HG03439 (cell line): ENCODE results near the gene GEMIN4.
A peak's percentile ranks its signal among the peaks of the same experiment; 100 is the strongest.
"Not testable (repeated sequence)": the region's sequence is repeated elsewhere in the genome, so short reads cannot be mapped to it uniquely, and the experiment has no call there.

Experiments
- ATAC-seq: cut with Tn5 transposase; IDR thresholded peaks from one replicate; pipeline ENCODE4 v1.9.1; 2021; ENCODE audit warnings: mild to moderate bottlenecking, moderate library complexity; ENCODE audit not compliant: unreplicated experiment

The GEMIN4 gene

GRCh38 chr17:781805-782731, 30.0 kb upstream of the GEMIN4 start, which contains the start of the genes GLOD4 and MRM3:
Gene GLOD4 (minus strand): TSS chr17:782280. CDS start chr17:782255, 25 bp downstream.
Gene MRM3 (plus strand): TSS chr17:782353. CDS start chr17:782379, 26 bp downstream.
- ATAC-seq = peak; percentile 82

- ATAC-seq = no peak
These were observed 26.0 kb upstream of the GEMIN4 start for GRCh38 chr17:778096-778495.

DNA sequence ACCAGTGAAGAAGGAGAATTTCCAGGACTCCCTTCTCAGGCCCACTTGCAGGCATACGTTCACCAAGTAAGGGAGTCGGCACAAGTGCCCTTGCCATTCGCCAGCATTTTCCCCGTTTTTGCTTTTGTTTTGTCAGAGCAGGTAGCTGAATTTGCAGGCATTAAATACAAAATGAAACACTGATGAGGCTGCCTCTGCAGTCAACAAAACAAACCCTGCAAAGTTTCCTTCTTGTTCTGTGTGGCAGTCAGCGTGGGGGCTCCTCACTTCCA, 22.2 kb upstream of the GEMIN4 start:
- ATAC-seq = no peak

- no peak for ATAC-seq
These were observed 21.6 kb upstream of the GEMIN4 start for GRCh38 chr17:773467-774312.

DNA sequence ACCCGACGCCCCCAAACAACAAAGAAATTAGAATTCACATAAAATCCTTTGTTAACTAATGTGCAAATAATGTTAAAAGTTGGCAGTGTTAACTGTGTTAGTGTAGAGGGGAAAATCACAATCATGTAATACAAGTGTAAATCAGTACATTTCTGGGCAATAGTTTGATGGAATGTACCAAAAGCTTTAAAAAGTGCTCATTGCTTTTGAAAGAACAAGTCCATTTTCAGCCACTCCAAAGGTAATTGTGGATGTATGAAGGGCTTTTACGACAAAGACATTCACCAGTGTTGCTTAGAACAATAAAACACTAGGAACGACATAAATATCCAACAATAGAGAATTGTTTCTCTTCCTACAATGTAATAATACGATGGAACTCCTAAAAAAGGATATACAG, 21.0 kb upstream of the GEMIN4 start:
- ATAC-seq = no peak

DNA sequence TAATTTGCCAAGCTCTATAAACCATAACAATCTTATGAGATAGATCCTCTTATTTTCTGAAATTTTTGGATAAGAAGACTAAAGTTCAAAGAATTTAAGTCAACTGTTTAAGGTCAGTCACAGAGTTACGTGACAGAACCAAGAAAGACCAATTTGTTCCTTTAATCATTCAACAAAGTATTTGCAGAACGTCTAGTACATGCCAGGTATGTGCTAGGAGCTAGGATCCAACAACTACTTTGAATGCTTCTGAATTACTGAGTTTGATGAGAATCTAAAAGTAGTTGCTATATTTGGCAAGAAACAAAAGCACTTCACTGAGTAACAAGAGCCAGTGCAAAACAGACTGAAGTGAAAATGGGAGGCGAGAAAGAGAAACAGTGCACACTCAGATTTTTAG, 15.0 kb upstream of the GEMIN4 start:
- no peak for ATAC-seq

- no peak for ATAC-seq
These were observed 8.3 kb upstream of the GEMIN4 start for GRCh38 chr17:760371-760770.

GRCh38 chr17:759964-760363, 7.9 kb upstream of the GEMIN4 start:
- ATAC-seq = no peak

- ATAC-seq = not testable (repeated sequence)
These were observed 4.0 kb upstream of the GEMIN4 start for GRCh38 chr17:756010-756567.

DNA sequence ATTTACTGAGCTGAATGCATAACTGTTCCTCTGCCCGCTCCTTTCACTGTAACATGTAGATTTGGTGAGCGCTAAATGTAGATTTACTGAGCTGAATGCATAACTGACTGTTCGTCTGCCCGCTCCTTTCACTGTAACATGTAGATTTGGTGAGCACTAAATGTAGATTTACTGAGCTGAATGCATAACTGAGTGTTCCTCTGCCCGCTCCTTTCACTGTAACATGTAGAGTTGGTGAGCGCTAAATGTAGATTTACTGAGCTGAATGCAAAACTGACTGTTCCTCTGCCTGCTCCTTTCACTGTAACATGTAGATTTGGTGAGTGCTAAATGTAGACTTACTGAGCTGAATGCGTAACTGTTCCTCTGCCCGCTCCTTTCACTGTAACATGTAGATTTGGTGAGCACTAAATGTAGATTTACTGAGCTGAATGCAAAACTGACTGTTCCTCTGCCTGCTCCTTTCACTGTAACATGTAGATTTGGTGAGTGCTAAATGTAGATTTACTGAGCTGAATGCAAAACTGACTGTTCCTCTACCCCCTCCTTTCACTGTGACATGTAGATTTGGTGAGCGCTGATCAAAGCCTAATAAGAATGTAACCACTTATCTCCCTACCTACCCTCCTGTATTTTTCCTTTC, 3.4 kb upstream of the GEMIN4 start:
- not testable (repeated sequence) for ATAC-seq

DNA sequence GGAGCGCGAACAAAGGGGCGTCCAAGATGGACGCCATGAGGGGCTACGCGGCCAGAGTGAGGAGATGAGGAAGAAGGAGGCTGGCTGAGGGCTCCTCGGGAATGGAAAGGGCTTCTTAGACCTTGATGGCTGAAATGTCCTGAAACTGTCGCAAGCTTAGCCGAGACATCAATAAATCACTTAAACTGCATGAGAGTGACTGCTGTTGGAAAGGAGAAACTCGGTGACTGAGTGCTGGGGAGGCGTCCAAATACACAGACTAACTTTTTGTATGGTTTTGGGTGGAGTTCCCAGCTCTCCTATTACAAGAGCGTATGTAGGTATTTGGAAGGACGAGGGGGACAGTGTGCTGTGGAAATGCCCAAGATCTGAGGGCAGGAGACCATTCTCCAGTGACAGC, 1.4 kb upstream of the GEMIN4 start:
- no peak for ATAC-seq

DNA sequence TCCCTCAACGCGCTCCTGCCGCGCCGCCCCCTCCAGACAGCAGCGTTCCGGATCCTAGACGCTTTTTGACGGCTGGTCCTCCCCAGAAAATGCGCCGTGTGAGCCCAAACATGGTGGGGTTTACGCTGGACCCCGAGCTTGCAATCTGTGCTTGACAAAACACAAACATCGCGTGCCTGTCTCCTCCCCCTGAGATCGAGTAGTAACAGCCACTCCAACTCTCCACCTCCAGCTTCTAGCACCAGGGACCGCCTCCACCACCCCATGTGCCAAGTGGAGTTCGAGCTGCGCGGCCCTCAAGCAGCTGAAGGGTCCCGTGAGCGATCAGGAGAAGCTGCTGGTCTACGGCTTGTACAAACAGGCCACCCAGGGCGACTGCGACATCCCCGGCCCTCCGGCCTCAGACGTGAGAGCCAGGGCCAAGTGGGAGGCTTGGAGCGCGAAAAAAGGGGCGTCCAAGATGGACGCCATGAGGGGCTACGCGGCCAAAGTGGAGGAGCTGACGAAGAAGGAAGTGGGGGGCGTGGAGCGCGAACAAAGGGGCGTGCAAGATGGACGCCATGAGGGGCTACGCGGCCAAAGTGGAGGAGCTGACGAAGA, 656 bp upstream of the GEMIN4 start:
- no peak for ATAC-seq

DNA sequence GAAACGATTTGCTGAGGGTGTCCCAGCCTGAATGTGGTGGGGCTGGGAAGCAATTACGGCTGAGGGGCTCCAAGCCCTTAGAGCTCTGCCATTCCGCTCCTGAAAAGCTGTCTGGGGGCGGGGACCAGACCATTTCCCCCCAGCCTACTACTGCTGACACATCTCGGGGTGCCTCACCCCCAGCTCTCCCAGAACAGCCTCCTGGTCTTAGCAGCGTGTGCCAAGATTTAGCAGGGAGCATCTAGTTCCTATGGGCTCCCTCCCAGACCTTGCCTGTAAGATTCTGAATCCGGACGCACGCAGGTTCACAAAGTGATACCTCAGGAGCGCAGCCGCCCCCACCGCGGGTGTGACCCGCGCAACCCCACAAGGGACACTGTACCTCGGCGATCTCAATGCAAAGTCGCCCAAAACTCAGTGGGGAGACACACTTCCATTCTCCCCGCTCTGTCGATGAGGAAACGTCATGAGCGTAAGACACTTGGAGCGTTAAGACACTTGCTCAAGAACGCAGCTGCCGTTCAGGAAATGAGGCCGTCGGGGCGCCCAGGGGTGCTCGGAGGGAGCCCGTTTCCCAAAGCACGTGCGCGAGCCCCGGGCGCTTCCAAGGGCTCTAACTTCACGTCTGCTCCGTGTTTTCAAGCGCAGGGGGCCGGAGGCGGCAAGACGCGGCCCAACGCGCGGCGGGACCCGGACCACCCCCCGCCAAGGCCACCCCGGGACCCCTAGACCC, 629 bp downstream of the GEMIN4 start:
- peak; percentile 31 for ATAC-seq

- no peak for ATAC-seq
These were observed 1.5 kb downstream of the GEMIN4 start for GRCh38 chr17:750431-751037.

- ATAC-seq = not testable (repeated sequence)
These were observed 2.7 kb downstream of the GEMIN4 start for GRCh38 chr17:749359-749758.

GRCh38 chr17:748604-749003, 3.5 kb downstream of the GEMIN4 start:
- not testable (repeated sequence) for ATAC-seq

DNA sequence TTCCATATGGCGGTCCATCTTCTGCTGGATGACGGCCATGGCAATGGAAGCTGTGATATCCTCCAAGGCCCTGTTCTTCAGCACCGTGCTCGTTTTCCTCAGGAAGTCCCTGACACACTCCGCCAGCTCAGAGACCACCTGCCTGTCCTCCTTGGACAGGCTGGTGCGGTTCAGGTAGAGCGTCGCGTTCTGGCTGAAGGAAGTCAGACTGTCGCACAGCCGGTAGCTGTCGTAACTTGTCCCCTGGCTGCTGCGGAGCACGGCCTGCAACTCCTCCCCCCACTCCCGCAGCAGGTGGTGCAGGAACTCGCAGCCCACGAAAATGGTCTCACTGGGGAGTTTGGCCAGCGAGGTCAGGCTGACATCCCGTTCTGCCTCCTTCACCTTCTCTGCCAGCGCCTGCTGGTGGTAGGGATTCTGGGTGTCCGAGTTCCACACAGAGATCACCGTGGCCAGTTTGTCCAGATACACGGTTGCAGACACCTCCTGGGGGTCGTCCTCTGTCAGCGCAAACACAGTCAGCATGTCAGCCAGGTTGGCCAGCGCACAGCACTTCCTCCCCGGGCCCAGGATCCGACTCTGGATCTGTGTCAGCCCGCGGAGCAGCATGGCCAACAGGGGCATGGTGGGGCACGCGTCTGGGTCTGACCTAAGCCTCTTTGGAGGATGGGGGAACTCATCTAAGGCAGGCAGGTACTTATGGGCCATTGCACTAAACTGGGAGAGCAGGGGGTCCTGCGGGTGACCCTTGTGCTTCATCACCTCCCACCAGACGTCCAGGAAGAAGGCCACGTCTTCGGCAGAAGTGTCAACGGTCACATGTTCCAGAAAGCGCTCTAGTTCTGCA, 5.1 kb downstream of the GEMIN4 start:
- no peak for ATAC-seq

DNA sequence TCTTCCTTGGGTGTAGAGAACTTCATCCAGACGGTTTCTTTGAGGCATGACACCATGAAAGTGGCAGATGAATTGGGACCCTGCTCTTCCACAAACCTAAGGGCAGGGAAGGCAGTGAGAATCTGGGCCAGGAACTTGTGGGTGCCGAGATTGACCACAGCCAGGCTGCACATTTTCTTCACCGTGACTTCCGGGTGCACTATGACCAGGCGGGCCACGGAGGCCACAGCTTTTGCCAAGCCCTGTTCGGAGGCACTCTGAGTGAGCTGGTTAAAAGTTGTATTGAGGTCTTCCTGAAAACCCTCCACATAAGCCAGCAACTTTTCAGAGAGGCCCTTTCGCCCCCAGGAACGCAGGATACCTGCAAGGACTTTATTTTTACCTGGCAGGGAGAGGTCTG, 5.9 kb downstream of the GEMIN4 start:
- no peak for ATAC-seq

GRCh38 chr17:745406-745805, 6.7 kb downstream of the GEMIN4 start:
- no peak for ATAC-seq
